HepG2 (cell line): ENCODE results near the gene CERS6. TPM values are rescaled to one million over a fixed set of nuclear protein-coding genes. Genes with fewer than 3 reads are reported as not detected.
A peak's percentile ranks its signal among the peaks of the same experiment; 100 is the strongest.

Experiments
- ASH2L ChIP-seq: fragments of 300-600, 200-600 bp; sonication (generic); IDR thresholded peaks from 2 replicates; pipeline ENCODE4 v1.7.0; 2017; ENCODE audit warnings: low read depth, mild to moderate bottlenecking, moderate library complexity, mixed read lengths, low read length; ENCODE audit not compliant: insufficient read length
- DZIP1 ChIP-seq: sonication (generic); formaldehyde crosslinking; IDR thresholded peaks from 2 replicates; pipeline ENCODE4 v1.5.0; 2020; ENCODE audit warnings: mild to moderate bottlenecking, missing genetic modification reagents
- EEA1 ChIP-seq: sonication (generic); formaldehyde crosslinking; IDR thresholded peaks from 2 replicates; pipeline ENCODE4 v1.5.1; 2020; ENCODE audit warnings: mild to moderate bottlenecking, missing genetic modification reagents, borderline replicate concordance
- ETV5 ChIP-seq: IDR thresholded peaks from 2 replicates; pipeline ENCODE4 v1.6.1; 2018; ENCODE audit warnings: missing biosample characterization, missing genetic modification reagents, inconsistent platforms, borderline replicate concordance
- FUBP1 ChIP-seq: sonication (generic); formaldehyde crosslinking; IDR thresholded peaks from 2 replicates; pipeline ENCODE4 v1.5.1; 2020; ENCODE audit warnings: missing genetic modification reagents, mild to moderate bottlenecking, borderline replicate concordance
- KLF16 ChIP-seq, 2 experiments: sonication (generic) in 1 of 2; formaldehyde crosslinking in 1 of 2; IDR thresholded peaks; 2 replicates each; pipeline versions ENCODE4 v1.6.1 to v1.8.0; 2016 to 2023; ENCODE audit warnings: missing genetic modification reagents in 2 of 2, missing compliant biosample characterization in 1 of 2
- MBD4 ChIP-seq: IDR thresholded peaks from 2 replicates; pipeline ENCODE4 v1.6.1; 2012; ENCODE audit warnings: low read length, inconsistent platforms, borderline replicate concordance
- MYC ChIP-seq: sonication (generic); formaldehyde crosslinking; IDR thresholded peaks from 2 replicates; pipeline ENCODE4 v1.9.0; 2021; ENCODE audit warnings: missing genetic modification reagents, borderline replicate concordance
- NFRKB ChIP-seq: fragments of 450-650 bp; IDR thresholded peaks from 2 replicates; pipeline ENCODE4 v1.6.1; 2017
- NR2F1 ChIP-seq, 2 experiments: fragments of 450-650 bp in 1 of 2; formaldehyde crosslinking in 1 of 2; IDR thresholded peaks; 2 replicates each; pipeline versions ENCODE4 v1.5.0 to v1.6.1; 2016 to 2020; ENCODE audit warnings: mild to moderate bottlenecking in 1 of 2, missing compliant biosample characterization in 1 of 2, missing genetic modification reagents in 1 of 2, moderate library complexity in 1 of 2
- PITX1 ChIP-seq: sonication (generic); formaldehyde crosslinking; IDR thresholded peaks from 2 replicates; pipeline ENCODE4 v1.5.1; 2020; ENCODE audit warnings: mild to moderate bottlenecking, missing genetic modification reagents
- PPARG ChIP-seq: conservative IDR thresholded peaks from 2 replicates; pipeline ENCODE4 v1.6.1; 2016; ENCODE audit warnings: missing biosample characterization, missing genetic modification reagents
- RELA ChIP-seq: sonication (generic); formaldehyde crosslinking; IDR thresholded peaks from 2 replicates; pipeline ENCODE4 v1.4.0; 2020; ENCODE audit warnings: missing genetic modification reagents
- ZFY ChIP-seq: sonication (generic); formaldehyde crosslinking; IDR thresholded peaks from 2 replicates; pipeline ENCODE4 v1.4.0; 2020; ENCODE audit warnings: missing genetic modification reagents
- ZNF234 ChIP-seq: sonication (generic); formaldehyde crosslinking; conservative IDR thresholded peaks from 2 replicates; pipeline ENCODE4 v1.5.1; 2020; ENCODE audit warnings: mild to moderate bottlenecking, missing genetic modification reagents
- ZNF564 ChIP-seq: sonication (generic); formaldehyde crosslinking; IDR thresholded peaks from 2 replicates; pipeline ENCODE4 v1.8.1; 2023; ENCODE audit warnings: mild to moderate bottlenecking, missing genetic modification reagents
- ZNF670 ChIP-seq: sonication (generic); formaldehyde crosslinking; IDR thresholded peaks from 2 replicates; pipeline ENCODE4 v1.8.0; 2022; ENCODE audit warnings: mild to moderate bottlenecking, missing genetic modification reagents, borderline replicate concordance
- ZNF704 ChIP-seq: sonication (generic); formaldehyde crosslinking; IDR thresholded peaks from 2 replicates; pipeline ENCODE4 v1.8.1; 2023; ENCODE audit warnings: mild to moderate bottlenecking, inconsistent platforms, moderate library complexity, missing genetic modification reagents, borderline replicate concordance
- ZNF724P ChIP-seq: sonication (generic); formaldehyde crosslinking; IDR thresholded peaks from 2 replicates; pipeline ENCODE4 v1.8.0; 2022; ENCODE audit warnings: missing genetic modification reagents, borderline replicate concordance
- ZNF768 ChIP-seq: sonication (generic); formaldehyde crosslinking; IDR thresholded peaks from 2 replicates; pipeline ENCODE4 v1.4.0; 2020; ENCODE audit warnings: missing genetic modification reagents
- ZNF781 ChIP-seq: sonication (generic); formaldehyde crosslinking; IDR thresholded peaks from 2 replicates; pipeline ENCODE4 v1.5.1; 2020; ENCODE audit warnings: borderline replicate concordance, mild to moderate bottlenecking, missing genetic modification reagents; ENCODE audit errors: not compliant biosample characterization
- ZNF782 ChIP-seq: sonication (generic); formaldehyde crosslinking; IDR thresholded peaks from 2 replicates; pipeline ENCODE4 v1.4.0; 2020; ENCODE audit warnings: missing genetic modification reagents, mild to moderate bottlenecking, borderline replicate concordance
- ZNF792 ChIP-seq: IDR thresholded peaks from 2 replicates; pipeline ENCODE4 v1.6.1; 2016
- polyA plus RNA-seq, 8 experiments: library from polyadenylated mRNA; depleted of rRNA in 3 of 8; stranded (reverse) in 7 of 8; unstranded in 1 of 8; fragments of >200 nt; fragmentation: Illumina TruSeq in 4 of 8; extraction: Trizol in 4 of 8; gene quantifications; 2 replicates each; pipeline versions ENCODE4 v1.2.1 to v1.2.3, GENCODE V29; 2011 to 2016; ENCODE audit warnings: low read depth in 4 of 8, missing spikeins in 1 of 8, mixed read lengths in 1 of 8; ENCODE audit not compliant: insufficient read depth in 1 of 8
- total RNA-seq, 5 experiments: library from RNA; depleted of rRNA; stranded (reverse); fragments of >200 nt; fragmentation: Illumina TruSeq; extraction: Trizol; gene quantifications; 2 replicates each; pipeline ENCODE4 v1.2.3, GENCODE V29; 2016; ENCODE audit warnings: low read depth in 1 of 5

The CERS6 gene
- total and polyA plus RNA-seq, 2 of the 13 experiments (the other 11 are each of a cell fraction or from before 2014, with no cell fraction given) = 10.1 to 20.3 TPM

- peak; percentile 90; the same call in 1 of the 2 replicates for TF ChIP-seq DZIP1
- no peak for TF ChIP-seq FUBP1 (CRISPR knock-in tag)
- TF ChIP-seq ZNF782 (CRISPR knock-in tag) = peak; percentile 98
- TF ChIP-seq ETV5 = peak; percentile 60; the same call in 1 of the 2 replicates
- TF ChIP-seq ZNF792 (CRISPR knock-in tag) = peak; percentile 96
- no peak for TF ChIP-seq NR2F1 (CRISPR knock-in tag; IDR thresholded peaks at IDR 0.05)
- TF ChIP-seq ZNF724P (CRISPR knock-in tag) = peak; percentile 99
- peak; percentile 82 for TF ChIP-seq ZNF781 (CRISPR knock-in tag)
- TF ChIP-seq MYC (CRISPR knock-in tag) = peak; percentile 98
- TF ChIP-seq ZNF564 (CRISPR knock-in tag) = peak; percentile 99
- peak; percentile 77; the same call in 1 of the 2 replicates for TF ChIP-seq ZFY (CRISPR knock-in tag)
- TF ChIP-seq ASH2L = peak; percentile 68
- peak; percentile 77 for TF ChIP-seq PPARG (CRISPR knock-in tag)
- TF ChIP-seq ZNF234 (CRISPR knock-in tag) = peak; percentile 98
- TF ChIP-seq RELA (CRISPR knock-in tag) = no peak; the same call in 1 of the 2 replicates
- peak; percentile 97 for TF ChIP-seq EEA1
- TF ChIP-seq ZNF768 (CRISPR knock-in tag) = peak; percentile 81; the same call in 1 of the 2 replicates
- TF ChIP-seq PITX1 (CRISPR knock-in tag) = peak; percentile 87
- no peak for TF ChIP-seq MBD4
- 0 out of 2 replicates have a peak, but pooled peaks have one; percentile 48 for TF ChIP-seq ZNF704 (CRISPR knock-in tag)
- peak; percentile 95 to 96 for TF ChIP-seq KLF16 (CRISPR knock-in tag; IDR thresholded peaks at IDR 0.05)
- peak; percentile 97 for TF ChIP-seq ZNF670 (CRISPR knock-in tag)
- TF ChIP-seq NFRKB = no peak
These were observed at the start of gene CERS6 (continued) for GRCh38 chr2:168455645-168456520.
